HL-60/S4 (cell line): Measurements from ENCODE around the gene ZC3H7A.
"Not testable (repeated sequence)": the region's sequence is repeated elsewhere in the genome, so short reads cannot be mapped to it uniquely, and the experiment has no call there.

Source experiments
- in situ Hi-C: fragments of 300-500 bp; cut with MboI; formaldehyde crosslinking; loops from 2 replicates; pipeline ENCODE4 v1.14.3; 2022; ENCODE audit warnings: low sequenced_read_pairs

The ZC3H7A gene

DNA sequence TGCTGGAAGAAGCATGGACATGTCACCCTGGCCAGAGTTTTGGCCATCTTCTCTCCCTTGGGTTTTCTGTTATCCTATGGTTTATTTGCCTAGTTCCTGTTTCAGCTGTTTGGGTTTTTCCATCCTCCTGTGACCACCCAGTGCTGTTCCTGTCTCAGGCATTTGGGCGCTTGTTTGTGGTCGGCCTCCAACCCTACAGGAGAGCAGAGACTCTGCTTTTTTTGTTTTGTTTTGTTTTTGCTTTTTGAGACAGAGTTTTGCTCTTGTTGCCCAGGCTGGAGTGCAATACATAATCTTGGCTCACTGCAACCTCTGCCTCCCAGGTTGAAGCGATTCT, 3.3 kb upstream of the ZC3H7A start:
- in situ Hi-C loops: loop anchor here (25.0 kb wide), 1 partner anchor 838 kb away; no protein-coding TSS in a partner anchor

DNA sequence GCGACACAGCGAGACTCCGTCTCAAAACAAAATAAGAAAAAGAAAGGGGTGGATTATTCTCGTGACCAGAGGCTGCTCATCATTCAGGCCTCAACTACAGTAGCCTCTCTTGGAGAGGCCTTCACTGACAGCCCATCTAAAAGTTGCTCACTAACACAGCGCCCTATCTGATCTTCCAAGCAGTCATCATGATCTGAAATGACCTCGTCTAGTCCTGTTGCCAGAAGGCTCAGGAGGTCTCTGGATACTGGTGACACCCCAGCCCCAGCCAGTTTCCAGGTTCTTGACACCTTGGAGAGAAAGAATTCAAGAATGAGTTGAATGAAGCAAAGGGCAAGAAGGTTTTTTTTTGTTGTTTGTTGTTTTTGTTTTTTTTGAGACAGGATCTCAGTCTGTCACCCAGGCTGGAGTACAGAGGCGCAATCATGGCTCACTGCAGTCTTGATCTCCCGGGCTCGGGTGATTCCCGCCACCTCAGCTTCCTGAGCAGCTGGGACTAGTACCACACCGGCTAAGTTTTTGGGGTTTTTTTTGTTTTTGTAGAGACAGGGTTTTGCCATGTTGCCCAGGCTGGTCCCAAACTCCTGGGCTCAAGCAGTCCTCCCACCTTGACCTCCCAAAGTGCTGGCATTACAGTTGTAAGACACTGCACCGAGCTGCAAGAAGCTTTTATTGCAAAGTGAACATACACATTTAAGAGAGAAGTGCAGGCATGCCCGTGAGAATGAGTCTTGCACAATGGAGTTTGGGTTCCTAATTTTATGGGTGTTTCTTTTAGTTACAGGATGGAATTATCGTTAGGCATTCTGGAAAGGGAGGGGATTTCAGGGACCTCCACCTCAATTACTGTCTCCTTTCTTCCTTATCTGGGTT, 2.7 kb upstream of the ZC3H7A start:
- in situ Hi-C loops: loop anchor here (25.0 kb wide), 1 partner anchor 837 kb away; no protein-coding TSS in a partner anchor

DNA sequence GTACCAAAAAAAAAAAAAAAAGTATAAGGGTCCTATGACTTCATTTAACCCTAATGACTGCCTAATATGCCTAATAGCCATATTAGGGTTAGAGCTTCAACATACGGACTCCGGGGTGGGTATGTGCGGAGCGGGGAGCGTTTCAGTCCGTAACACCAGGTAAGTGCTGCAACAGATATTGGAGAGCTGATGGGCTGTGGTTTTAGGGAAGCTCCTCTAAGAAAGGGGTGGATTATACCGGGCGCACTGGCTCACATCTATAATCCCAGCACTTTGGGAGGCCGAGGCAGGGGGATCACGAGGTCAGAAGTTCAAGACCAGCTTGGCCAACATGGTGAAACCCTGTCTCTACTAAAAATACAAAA, 1.9 kb upstream of the ZC3H7A start:
- in situ Hi-C loops: no loop called here

DNA sequence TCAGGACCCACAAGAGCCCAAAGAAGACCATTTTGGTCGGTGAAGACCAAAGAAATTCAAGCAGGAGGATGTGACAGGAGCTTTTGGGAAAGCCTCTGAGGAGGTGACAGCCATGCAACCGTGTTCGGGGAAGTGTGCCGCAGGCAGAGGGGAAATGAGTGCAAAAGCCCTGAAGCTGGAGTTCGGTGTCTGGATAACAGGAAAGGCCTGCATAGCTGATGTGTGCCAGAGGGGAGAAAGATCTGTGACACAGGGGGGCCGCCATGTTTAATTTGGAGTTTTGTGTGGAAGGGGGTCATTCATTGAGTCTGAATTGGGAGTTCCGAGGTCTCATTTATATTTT, 870 bp upstream of the ZC3H7A start:
- in situ Hi-C loops: no loop called here

DNA sequence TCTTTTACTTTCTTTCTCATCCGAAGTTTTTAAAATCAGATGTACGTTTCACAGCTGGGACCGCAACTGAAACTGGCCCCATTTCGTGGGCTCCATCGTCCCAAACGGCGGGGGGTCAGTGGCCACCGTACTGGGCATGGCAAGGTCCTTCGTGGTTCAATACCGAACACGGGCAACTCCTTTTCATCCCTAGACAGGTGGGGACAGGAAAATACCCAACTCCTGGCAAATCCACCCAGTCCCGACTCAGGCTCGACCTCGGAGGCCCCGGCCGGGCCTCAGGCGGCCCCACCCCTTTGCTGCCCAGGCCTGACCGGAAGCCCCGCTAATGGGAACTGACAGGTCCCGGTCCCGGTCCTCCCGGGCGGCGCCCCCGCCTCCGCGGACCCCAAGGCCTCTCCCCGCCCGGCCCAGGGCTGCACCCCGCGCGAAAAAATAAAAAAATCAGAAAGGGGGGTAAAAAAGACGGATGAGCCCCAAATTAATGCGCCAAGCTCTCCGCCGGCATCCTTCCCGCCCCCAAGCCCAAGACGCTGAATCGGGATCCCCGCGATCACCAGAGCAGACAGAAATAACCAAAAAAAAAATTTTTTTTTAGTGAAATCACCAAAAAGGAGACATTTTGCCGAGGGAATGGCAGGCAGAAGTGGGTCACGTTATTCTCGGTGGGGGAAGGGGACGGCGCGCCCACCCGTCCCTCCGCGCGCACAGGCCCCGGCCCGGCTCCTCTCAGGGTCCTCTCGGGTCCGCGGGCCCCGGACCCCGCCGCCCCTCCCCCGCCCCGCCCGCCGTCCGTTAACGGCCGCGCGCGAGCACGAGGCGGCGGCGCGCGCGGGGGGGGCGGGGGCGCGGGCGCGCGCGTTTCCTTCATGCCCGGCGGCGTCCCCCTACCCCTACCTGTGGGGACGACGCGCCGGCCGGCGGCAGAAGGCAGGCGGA, 562 bp downstream of the ZC3H7A start:
- in situ Hi-C loops: no loop called here

DNA sequence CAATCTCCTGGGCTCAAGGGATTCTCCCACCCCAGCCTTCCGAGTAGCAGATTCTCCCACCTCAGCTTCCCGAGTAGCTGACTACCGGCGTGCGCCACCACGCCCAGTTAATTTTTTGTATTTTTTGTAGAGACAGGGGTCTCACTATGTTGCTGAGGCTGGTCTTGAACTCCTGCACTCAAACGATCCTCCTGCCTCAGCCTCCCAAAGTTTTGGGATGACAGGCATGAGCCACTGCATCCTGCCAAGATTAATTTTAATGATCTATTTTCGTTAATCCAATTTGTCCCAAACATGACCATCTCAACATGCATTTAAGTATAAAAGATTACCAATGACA, 1.2 kb downstream of the ZC3H7A start:
- in situ Hi-C loops: no loop called here

DNA sequence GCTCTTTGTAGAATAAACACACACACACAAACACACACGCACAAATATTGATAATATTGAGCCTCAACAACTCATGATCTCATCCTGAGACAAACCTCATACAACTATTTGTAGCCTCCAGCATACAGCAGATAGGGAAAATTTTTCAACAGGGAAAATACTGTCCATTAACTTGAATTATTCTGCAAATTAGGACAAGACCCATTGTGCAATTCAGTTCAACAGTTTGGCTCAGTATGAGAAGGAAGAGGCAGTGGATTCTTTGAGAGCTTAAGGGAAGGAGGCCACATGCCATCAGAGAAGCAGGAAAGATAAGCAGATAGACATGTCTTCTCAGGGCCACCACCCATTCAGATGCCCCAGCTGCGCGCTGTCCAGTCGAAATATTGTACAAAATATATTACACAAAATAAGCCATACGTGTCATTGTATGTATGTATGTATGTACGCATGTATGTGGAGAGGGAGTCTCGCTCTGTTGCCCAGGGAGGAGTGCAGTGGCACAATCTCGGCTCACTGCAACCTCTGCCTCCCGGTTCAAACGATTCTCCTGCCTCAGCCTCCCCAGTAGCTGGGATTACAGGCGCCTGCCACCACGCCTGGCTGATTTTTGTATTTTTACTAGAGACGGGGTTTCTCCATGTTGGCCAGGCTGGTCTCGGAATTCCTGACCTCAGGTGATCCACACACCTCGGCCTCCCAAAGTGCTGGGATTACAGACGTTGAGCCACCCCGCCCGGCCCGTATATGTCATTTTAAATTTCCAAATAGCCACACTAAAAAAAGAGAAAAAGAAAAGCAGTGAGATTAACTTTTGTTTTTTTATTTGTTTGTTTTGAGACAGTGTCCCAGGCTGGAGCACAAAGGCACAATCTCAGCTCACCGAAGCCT, 1.8 kb downstream of the ZC3H7A start:
- in situ Hi-C loops: no loop called here

DNA sequence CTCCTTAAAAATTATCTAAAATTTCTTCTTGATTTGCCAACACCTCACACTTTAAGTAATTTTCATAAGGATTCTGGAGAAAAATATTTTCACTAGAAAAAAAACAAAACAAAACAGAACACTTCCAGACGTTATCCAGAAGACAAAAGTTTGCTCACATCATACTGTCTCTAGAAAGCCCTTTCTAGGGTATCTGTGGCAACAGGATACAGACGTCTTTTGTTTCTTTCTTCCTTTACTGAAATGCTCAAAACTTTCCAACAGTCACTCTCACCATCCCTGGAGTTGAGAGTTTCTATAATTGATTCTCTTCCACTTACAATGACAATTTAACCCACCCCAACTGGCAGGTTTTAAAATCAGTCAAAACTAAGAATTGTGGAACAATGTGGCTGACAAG, 2.6 kb downstream of the ZC3H7A start:
- in situ Hi-C loops: no loop called here

DNA sequence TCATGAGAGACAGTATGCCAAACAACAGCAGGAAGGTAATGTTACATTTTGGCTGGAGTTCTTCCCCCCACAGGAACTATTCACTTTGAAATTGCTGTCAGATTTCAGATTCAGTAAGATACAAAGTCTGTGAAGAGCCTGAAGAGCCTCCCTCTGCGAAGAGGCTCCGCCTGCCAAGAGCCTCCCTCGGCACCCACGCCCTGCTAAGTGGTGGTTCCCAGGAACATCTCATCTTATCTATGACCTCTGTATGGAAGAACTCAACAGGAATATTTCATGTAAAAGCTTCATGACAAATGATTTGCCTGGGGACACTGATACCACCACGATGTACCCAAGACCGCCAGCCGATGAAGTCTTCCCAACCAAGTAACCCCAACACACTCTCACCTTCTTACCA, 3.2 kb downstream of the ZC3H7A start:
- in situ Hi-C loops: no loop called here

DNA sequence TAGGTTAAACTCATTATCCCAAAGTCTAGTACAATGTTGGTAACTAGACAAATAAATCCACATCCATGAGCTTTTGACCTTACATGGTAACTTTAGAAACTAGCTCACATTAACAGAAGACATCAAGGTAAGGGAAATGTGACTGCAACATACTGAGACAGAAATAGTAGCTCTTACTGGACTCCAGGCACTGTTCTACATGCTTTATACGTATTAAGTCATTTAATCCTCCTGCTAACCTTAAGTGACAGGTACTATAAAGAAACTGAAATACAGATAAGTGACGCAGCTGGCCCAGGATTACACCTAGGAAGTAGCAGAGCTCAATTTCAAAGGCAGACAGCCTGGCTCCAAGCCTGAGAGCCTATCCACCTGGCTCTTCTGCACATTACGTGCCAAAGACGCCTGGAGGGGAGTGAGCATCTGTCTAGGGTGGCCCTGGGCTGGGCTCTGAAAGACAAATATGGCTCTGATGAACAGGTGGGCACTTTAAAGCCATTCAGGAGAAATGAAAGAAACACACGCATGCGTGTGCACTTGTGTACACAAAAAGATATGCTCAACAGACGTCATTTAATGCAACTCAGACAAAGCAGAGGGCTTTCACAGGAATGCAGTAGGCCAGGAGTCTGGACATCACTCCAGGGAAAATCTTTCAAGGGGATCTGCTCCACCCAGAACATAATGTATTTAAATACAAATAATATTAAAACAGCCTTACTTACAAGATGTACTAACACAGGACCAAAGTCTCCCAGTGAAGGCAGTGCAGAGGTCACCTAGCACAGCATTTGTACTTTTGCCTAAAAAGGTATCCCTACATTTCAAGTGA, 4.4 kb downstream of the ZC3H7A start:
- in situ Hi-C loops: no loop called here

DNA sequence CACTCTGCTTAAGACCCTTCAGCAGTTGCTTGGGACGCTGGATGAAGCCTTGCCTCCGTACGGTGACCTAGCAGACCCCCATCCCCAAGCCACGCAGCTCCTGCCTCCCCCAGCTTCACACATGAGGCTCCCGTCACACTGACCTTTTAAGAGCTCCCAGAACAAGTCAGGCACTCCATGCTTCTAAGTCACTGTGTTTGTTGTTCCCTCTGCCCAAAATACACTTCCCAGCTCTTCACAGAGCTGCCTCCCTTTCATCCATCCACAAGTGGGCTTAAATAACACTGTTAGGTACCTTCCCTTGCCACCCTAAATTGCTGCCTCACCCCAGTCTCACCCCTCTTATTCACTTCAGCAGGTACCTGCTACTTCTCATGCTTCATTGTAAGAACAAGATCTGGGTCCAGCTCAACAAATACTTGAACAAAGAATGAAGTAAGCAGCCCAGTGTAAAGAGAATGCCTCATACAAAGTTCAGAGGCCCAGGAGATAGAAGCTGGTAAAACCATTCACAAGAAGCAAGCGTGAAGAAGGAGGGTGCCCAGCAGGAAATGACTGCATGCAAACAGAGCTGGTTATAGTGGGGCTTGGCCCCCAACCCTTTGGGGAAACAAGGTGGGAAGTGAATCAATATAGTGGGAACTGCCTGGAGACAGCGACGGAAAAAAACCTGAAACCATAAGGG, 5.8 kb downstream of the ZC3H7A start:
- in situ Hi-C loops: no loop called here

DNA sequence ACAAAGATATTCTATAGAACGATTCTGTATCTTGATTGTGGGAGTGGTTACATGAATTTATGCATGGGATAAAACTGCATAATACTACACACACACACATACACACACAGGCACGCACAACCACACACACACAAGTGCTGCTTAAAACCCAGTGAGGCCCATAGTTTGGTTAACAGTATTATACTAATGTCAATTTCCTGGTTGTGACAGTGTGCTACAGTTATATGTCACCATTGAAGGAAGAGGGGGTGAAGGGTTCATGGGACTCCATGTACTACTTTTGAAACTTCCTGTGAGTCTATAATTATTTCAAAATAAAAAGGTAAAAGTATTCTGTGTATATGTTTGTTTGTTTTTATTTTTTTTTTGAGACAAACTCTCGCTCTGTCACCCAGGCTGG, 8.1 kb downstream of the ZC3H7A start:
- in situ Hi-C loops: no loop called here

DNA sequence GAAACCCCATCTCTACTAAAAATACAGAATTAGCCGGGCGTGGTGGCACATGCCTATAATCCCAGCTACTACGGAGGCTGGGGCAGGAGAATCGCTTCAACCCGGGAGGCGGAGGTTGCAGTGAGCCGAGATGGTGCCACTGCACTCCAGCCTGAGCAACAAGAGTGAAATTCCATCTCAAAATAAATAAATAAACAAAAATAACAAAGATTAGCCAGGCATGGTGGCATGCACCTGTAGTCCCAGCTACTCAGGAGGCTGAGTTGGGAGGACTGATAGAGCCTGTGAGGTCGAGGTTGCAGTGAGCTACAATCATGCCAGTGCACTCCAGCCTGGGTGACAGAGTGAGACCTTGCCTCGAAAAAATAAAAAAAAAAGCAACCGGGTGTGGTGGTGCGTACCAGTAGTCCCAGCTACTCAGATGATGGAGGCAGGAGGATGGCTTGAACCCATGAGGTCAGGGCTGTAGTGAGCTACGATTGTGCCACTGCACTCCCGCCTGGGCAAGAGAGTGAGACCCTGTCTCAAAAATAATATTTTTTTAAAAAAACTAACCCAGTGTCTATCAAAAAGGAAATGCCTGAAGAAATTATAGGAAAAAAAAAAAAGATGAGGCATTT, 12.0 kb downstream of the ZC3H7A start:
- in situ Hi-C loops: not testable (repeated sequence)

DNA sequence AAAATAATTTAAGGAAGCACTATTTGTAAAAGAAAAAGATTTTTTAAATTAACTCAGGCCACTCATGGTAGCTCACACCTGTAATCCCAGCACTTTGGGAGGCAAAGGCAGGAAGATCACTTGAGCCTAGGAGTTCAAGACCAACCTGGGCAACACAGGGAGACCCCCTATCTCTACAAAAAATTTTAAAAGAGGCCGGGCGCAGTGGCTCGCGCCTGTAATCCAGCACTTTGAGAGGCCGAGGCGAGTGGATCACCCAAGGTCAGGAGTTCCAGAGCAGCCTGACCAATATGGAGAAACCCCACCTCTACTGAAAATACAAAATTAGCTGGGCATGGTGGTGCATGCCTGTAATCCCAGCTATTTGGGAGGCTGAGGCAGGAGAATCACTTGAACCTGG, 12.7 kb downstream of the ZC3H7A start:
- in situ Hi-C loops: not testable (repeated sequence)

DNA sequence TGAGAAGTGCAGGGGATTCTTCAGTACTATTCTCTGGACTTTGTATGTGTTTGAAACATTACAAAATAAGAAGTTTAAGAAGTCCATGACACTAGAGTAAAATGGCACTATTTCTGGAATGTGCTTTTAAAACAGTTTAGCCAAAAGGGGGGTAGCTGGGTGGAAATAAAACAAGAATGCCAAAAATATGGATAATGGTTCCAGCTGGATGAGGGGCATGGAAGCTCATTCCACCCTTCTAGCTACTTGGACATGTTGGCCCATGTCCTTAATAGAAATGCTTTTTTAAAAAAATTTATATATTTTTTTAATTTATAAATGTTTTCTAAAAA, 13.1 kb downstream of the ZC3H7A start:
- in situ Hi-C loops: no loop called here

DNA sequence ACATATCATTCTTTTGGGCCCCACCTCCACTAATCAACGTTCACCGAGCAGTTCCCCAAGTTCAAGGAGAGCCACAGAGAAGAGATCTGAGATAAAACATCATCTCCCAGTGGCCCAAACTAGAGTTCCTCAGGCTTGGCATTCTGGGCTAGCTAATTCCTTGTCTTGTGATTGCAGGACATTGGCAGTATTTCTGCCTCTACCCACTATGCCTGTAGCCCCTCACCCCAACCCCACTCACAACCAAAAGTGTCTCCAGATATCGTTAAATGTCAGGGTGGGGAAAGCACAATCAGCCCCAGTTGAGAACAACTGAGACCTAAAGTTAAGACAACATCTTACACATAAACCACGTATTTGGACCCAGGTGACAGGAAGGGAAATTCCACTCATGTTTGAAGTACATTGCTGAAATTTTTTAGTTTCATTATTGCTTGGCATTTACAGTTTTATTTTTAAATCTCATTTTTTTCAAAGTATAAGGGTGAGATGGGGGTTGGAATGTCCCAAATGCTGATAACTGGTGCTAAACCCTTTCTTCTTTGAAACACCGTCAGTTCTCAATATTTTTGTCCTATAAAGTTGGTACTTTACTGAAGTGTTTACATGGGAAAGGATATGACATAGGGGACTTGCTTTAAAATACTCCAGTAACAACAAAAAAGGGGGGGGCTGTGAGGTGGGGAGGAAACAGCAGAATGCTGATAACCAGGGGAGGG, 13.6 kb downstream of the ZC3H7A start:
- in situ Hi-C loops: no loop called here

DNA sequence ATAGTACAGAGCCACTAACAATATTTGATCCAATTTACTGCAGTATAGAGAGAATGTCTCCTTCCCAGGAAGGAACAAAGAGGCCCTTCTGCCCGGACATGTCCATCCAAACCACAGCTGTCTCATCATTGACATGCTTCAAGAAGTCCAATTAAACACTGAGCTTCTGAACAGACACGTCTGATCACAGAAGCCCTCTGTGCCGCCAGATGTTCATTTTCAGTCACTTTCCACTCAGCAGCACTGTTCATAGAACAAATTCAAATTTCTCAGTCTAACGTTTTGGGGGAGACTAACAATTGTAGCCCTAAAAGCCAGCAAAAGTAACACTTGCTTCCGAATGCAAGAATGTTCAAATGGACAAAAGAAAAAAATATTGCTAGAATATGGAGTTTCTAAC, 15.3 kb downstream of the ZC3H7A start:
- in situ Hi-C loops: no loop called here

DNA sequence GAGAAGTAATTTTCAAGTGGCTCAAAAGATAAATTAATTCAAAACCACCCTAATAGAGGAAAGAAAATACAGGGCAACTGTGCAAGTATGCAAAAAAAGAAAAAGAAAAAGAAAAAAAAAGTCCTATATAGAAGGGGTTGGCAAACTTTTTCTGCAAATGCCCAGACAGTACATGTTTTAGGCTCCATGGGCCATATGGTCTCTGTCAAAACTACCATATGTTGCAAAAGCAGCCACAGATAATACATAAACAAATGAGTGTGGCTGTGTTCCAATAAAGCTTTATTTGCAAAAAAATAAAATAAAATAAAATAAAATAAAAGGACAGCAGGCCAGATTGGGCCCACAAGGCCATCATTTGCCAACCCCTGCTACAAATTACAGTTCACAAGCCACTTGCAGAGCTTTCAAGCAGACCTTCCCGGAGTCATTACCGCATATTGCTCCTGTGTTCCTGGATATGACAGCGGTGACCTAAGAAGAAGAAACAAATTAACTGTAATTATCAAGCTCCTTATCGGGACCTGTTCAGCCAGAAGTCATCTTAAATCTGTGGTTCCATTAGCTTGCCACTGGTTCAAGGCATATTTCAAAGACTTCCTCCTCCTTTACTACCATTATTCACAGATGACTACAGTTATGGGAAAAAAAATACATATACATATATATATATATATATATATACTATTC, 15.9 kb downstream of the ZC3H7A start:
- in situ Hi-C loops: no loop called here
